ENCODE data around the gene MN1.

MN1 gene

GRCh38 chr22:27706489-27706888 is 95.1 kb downstream of the MN1 start:
- H3K27me3 ChIP-seq, result no peaks in the 10 kb centered on the region
- no peaks in the 10 kb centered on the region for H3K36me3 ChIP-seq
- intact Hi-C loops (cut with DNase I; ENCODE audit: low total_unique reads), result no loop called here
- H3K9me3 ChIP-seq, result peaks cover 0 to 8% (median 0%) of the 10 kb centered on the region in 3 donors
- H3K27ac ChIP-seq, result no peak overlapping the region
- DNase-seq, result no peak
- TF ChIP-seq, protein P1, sequence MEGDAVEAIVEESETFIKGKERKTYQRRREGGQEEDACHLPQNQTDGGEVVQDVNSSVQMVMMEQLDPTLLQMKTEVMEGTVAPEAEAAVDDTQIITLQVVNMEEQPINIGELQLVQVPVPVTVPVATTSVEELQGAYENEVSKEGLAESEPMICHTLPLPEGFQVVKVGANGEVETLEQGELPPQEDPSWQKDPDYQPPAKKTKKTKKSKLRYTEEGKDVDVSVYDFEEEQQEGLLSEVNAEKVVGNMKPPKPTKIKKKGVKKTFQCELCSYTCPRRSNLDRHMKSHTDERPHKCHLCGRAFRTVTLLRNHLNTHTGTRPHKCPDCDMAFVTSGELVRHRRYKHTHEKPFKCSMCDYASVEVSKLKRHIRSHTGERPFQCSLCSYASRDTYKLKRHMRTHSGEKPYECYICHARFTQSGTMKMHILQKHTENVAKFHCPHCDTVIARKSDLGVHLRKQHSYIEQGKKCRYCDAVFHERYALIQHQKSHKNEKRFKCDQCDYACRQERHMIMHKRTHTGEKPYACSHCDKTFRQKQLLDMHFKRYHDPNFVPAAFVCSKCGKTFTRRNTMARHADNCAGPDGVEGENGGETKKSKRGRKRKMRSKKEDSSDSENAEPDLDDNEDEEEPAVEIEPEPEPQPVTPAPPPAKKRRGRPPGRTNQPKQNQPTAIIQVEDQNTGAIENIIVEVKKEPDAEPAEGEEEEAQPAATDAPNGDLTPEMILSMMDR (IDR thresholded peaks at IDR 0.05), result no peak
- H3K4me1 ChIP-seq, result no peaks in the 10 kb centered on the region
- no peak overlapping the region for H3K4me3 ChIP-seq

DNA sequence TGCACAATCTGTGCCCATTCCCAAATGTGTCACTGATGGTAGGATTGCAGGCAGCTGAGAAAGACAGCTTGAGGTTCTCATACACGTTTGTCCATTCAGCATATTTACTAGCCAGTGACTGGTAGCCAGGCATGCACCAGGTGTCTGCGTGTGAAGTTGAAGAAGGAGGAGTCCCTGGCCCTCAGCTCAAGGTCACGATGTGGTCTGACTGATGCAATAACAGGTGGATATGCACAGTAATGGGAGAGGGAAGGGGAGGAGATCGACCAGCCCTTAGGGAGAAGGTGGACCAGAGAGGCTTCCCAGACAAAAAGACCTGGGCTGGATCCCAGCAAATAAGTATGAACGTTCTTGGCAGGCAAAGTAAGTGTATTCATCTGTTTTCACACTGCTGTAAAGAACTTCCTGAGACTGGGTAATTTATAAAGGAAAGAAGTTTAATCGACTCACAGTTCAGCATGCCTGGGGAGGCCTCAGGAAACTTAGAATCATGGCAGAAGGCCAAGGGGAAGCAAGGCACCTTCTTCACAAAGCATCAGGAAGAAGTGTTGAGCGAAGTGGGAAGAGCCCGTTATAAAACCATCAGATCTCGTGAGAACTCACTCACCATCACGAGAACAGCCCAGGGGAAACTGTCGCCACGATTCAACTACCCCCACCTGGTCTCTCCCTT is 96.0 kb downstream of the MN1 start:
- TF ChIP-seq, protein P1 (IDR thresholded peaks at IDR 0.05), result no peak

GRCh38 chr22:27704581-27704980 is 97.0 kb downstream of the MN1 start:
- no peak for DNase-seq
- Histone ChIP-seq H3K4me3 (no peak overlapping the region), H3K4me1 (no peaks in the 10 kb centered on the region), H3K27me3 (no peaks in the 10 kb centered on the region), H3K9me3 (peaks cover 0 to 8% (median 0%) of the 10 kb centered on the region in 3 donors), H3K27ac (no peak overlapping the region), H3K36me3 (no peaks in the 10 kb centered on the region)
- intact Hi-C loops (cut with DNase I; ENCODE audit: low total_unique reads), result no loop called here
- TF ChIP-seq, protein P1 (IDR thresholded peaks at IDR 0.05), result no peak

More for the DNA sequence above, 96.0 kb downstream of the MN1 start:
- Histone ChIP-seq H3K36me3 (no peaks in the 10 kb centered on the region), H3K27me3 (no peaks in the 10 kb centered on the region), H3K4me1 (no peaks in the 10 kb centered on the region), H3K4me3 (no peak overlapping the region), H3K9me3 (peaks cover 0 to 8% (median 0%) of the 10 kb centered on the region in 3 donors), H3K27ac (no peak overlapping the region)
- intact Hi-C loops (cut with DNase I; ENCODE audit: low total_unique reads), result no loop called here
- DNase-seq, result no peak

DNA sequence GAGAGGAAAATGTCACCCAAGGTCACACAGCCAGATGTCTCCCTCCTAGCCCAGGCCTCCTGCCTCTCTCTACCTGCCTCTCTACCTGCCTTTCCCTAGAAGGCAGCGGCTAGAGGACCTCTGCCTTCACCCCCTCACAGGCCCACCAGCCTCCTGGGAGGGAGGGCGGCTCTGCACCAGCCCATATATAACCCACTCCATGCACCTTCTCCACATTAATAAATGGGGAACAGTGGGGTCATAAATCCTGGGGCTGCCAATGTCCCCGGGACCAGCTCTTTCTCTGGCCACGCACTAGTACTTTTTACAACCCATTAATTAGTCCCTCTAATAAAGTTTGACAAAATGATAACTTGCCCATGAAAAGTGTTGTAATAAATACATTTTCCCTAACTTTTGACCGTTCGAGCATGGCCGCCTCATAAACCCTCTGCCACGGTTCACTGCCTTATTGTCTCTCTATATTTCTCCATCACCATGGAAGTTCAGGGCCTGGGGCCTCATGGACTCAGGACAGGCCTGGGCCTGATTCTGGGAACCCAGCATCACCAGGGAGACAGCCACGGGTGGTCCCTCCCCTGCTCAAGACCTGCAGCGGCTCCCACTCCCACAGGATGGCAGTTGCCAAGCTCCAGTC is 102.1 kb downstream of the MN1 start:
- H3K27me3 ChIP-seq, result no peaks in the 10 kb centered on the region
- peaks cover 0 to 18% (median 0%) of the 10 kb centered on the region in 3 donors for H3K9me3 ChIP-seq
- H3K4me1 ChIP-seq, result no peaks in the 10 kb centered on the region
- H3K36me3 ChIP-seq, result no peaks in the 10 kb centered on the region
- no peak for DNase-seq
- no peak overlapping the region for H3K27ac ChIP-seq
- TF ChIP-seq, protein P1 (IDR thresholded peaks at IDR 0.05), result no peak
- H3K4me3 ChIP-seq, result no peak overlapping the region
- intact Hi-C loops (cut with DNase I; ENCODE audit: low total_unique reads), result no loop called here

- Histone ChIP-seq H3K4me1 (no peaks in the 10 kb centered on the region), H3K4me3 (no peak overlapping the region), H3K36me3 (no peaks in the 10 kb centered on the region), H3K27ac (no peak overlapping the region), H3K27me3 (no peaks in the 10 kb centered on the region), H3K9me3 (peaks cover 0 to 18% (median 0%) of the 10 kb centered on the region in 3 donors)
- TF ChIP-seq, protein P1 (IDR thresholded peaks at IDR 0.05), result no peak
- intact Hi-C loops (cut with DNase I; ENCODE audit: low total_unique reads), result no loop called here
- no peak for DNase-seq
These were observed 102.7 kb downstream of the MN1 start for GRCh38 chr22:27698813-27699212.
